Activated CD8-positive, alpha-beta memory T cell treated with anti-CD3 and anti-CD28 coated beads, Interleukin-2, amount 50 U/mL, for 24 hours (primary cell): Measurements from ENCODE around the gene BEND2.
"Not testable (repeated sequence)": the region's sequence is repeated elsewhere in the genome, so short reads cannot be mapped to it uniquely, and the experiment has no call there.

Experiments used
- DNase-seq: peaks from one replicate; pipeline ENCODE4 v3.0.0-alpha.2; 2020; ENCODE audit errors: extremely low read depth

Gene BEND2

DNA sequence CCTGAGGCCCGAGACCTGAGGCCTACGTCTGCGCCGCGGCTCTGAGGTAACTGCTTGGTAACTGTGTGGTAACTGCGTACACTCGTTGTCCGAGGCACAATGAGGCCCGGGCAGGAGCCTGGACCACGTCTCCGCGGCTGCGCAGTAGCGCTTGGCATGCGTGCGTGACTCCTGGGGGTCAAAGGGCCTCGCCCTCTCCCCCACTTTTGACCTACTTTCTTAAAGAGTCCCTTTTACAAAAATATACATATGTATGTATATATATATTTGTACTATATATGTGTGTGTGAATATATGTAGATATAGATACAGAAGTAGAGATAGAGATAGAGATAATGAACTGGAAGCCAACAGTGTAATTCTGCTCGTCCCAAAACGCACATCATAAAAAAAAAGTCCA lies at the start of gene BEND2:
TSS of gene BEND2 (minus strand) at position 101 of the 400 bp plus-strand sequence. CDS start 136 bp downstream, outside the sequence.
- no peak for DNase-seq

DNA sequence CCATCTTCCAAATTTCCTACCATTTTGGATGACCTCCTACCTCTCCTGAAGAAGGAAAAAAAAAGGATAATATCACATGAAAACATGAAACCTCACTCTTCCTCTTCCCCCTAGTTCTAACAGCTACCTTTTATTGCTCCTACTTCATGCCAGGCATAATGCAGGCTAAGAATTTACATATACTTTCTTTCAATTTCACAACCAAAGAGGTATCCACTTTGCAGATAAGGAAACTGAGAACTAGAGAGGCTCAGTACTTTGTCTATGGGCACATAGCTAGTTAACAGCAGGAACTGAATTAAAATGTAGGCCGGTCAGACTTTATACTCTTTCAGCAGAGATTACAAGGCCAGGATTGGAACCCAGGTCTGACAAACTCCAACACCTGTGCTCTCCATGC lies 34.4 kb upstream of the BEND2 start:
- DNase-seq: no peak

DNA sequence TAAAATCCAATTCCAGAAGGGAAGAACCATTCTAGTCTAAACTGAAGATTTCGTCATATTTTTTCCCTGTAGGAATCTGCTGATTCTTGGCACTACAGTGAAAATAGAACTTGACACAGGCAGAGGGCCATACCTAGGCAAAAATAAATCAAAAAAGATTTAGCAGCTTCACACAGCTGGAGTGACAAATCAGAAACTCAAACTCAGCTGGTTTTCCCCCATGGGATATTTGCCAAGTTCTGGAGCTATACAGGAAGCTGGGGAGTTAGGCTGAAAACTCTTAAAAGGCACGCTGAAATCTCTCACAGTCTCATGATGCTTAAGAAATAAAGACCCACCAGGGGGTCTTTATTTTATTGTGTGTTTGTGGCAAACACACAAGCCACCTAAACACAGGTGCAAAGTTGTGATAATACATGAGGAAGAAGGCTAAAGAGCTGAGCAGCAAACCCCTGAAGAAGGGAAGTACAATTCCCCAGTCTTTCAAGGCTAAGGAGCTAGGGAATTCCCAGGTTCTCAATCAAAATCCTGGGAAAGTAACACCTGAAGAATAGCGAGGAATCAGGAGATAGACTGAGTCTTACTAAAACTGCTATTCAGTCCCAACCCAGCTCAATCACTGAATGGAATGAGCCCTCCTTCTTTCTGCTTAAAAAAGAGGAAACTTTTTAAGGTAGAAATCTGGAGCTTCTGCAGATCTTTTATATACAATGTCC lies 32.1 kb upstream of the BEND2 start:
- DNase-seq: no peak

DNA sequence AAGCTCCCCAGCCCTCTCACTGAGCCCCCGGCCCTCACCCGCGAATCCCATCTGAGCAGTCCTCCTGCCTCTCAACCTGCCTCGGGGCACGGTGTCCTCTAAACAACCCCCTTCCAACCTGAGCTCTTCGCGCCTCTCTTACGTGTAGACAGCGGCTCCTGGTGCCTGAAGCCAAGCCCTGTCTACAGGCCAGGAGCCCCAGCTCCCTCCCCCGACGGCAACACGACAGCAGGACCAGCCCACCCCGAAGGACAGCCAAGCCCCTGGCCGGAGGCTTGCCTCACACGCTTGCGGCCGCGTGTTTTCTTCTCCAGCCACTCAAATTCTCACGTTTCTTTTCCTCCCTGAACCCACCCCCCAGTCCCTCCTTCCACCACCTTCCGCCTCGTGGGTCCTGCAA lies 9.0 kb upstream of the BEND2 start:
- not testable (repeated sequence) for DNase-seq

DNA sequence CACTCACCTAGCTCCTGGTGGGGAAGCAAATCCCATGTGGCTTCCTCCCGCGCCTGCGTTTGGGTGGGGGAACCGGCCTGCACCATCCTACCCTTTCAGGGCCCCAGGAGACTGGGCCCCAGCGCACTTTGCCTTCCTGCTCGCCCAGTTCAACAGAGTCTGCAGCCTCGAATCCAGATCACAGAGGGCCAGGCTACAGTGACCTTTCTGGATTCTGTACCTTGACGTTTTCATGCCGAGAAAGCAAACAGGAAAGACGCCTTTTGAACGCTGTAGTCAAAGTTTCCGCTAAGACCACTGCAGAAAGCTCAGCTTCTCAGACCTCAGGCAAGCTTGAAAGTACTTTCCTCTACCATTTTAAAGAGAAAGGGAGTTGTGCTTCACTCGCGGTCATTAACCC lies 7.4 kb upstream of the BEND2 start:
- no peak for DNase-seq

DNA sequence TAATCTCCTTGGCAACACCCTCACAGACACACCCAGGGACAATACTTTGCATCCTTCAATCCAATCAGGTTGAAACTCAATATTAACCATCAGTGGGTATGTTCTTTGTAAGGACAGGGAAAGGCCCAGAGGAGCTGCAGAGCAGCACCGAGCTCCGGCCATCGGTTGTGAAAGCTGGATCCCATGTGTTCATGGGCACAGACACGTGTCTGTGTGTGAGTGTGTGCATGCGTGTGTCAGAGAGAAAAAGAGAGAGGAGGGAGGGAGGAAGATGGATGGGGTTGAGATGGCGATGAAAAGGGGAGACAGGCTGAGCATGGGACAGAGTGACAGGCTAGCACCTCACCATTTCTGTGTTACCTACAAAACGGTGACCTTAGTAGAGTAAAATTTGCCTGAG lies 6.8 kb upstream of the BEND2 start:
- DNase-seq: no peak

DNA sequence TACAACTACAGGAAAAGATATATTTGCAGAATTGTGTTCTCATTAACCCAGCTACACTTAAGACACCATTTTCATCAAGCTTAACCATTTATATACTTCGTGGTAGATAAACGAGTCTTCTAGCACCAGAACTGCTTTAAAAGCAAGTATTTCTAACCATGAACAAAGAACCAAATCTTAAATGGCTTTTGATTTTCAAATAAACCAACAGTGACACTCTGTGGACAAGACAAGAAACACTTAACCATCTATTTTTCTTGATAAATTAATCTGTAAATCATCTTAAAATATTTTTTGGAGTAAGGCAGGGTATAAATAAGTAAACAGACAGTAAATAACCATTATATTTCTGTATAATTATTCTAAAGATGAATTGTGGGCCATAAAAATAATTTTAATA lies 10.2 kb downstream of the BEND2 start:
- DNase-seq: no peak

DNA sequence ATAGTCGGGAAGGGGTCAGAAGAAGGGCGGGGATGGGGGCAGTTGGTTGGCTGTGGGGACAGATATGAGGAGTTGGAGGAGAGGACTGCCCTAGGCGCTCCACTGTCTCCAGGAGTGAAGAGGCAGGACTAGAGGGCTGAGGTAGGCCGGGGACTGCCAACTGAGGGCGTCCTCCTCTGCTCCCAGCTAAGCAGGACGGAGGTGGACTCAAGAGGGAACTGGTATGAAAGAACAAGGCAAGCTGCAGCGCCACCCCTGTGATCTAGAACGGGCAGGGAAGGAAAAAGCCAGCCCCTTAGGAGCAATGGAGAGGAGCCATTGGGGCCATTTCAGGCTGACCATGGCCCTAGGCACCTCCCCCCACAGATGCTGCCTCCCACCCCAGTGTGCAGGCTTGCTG lies 14.0 kb downstream of the BEND2 start:
- no peak for DNase-seq

DNA sequence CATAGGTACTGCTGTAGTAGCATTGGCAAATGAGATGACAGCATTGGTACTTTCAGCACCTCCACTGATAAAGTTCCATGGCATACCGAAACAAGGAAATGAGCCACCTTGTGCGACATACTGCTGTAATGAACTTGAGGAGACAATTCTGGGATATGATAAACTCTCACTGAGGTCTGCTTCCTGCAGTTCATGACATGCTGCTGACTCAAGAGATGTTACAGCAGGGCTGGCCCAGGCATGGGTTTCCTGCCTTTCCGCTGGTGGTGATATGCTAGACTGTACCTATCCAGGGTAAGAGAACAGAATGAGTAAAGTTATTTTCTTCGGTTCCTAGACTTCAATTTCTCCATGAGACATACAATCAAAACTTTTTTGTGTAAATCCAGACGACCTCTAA lies 17.1 kb downstream of the BEND2 start:
- no peak for DNase-seq

DNA sequence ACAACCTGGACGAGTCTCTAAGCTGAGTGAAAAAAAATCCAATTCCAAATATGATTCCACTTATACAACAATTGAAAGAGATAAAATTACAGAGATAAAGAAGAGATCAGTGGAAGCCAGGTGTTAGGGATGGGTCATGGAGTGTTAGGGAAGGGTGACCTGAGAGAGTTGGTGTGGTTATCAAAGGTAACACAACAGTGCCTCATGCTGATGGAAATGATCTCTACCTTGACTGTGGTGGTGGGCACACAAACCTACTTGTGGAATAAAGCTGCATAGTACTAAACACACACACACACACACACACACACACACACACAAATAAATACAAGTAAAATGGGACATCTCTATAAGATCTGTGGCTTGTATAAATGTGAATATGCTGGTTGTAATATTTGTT lies 26.0 kb downstream of the BEND2 start:
- no peak for DNase-seq

DNA sequence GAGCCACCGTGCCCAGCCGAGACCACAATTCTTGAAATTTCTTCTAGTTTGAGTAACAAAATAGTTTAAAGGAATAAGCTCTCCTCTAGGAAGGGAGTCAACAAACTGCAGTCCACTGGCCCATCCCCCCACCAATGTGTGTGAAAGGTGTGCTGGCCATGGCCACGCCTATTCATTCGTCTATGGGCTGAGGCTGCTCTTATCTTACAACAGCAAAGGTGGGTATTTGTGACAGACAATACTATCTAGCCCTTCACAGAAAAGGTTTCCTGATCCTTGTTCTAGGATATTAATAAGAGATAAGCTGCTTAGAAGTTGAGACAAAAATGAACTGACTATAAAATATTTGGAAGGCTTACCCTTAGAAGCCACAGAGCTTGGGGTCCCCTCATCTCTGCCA lies 41.2 kb downstream of the BEND2 start:
- no peak for DNase-seq

DNA sequence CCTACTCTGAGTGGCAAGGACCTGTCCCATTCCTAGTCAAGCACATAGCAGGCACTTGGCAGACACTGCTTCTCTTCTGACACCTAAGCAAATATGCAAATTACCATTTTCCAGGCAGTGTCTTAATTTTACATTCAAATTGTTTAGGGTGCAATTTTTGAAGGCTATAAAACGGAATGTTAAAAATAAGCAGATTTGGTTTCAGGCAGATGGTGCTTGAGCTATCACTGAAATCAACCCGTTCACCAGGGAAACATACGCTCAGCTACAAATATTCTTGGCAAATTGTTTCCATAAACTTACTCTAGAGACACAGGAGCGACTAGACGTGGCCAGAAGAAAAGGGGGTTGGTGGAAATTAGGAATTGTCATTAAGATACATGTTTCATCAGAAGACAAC lies 45.7 kb downstream of the BEND2 start:
- no peak for DNase-seq

DNA sequence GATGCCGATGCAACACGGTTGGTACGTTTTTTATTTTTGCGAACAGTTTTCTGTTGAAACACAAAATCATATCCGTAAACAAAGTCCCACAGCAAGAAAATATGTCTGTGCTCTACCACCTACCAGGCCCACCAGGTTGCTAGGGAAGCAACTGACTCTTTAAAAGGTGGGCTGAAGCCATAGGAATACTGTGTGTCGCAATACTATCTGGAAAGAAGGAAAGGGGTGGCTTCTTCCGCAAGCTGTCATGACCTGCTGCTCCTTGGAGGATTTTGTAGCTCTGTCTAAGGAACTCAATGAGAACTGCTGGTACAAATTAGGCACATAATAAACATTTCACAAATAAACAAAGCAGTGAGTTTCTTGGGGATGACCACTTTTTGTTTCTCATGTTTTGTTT lies 46.5 kb downstream of the BEND2 start:
- no peak for DNase-seq

DNA sequence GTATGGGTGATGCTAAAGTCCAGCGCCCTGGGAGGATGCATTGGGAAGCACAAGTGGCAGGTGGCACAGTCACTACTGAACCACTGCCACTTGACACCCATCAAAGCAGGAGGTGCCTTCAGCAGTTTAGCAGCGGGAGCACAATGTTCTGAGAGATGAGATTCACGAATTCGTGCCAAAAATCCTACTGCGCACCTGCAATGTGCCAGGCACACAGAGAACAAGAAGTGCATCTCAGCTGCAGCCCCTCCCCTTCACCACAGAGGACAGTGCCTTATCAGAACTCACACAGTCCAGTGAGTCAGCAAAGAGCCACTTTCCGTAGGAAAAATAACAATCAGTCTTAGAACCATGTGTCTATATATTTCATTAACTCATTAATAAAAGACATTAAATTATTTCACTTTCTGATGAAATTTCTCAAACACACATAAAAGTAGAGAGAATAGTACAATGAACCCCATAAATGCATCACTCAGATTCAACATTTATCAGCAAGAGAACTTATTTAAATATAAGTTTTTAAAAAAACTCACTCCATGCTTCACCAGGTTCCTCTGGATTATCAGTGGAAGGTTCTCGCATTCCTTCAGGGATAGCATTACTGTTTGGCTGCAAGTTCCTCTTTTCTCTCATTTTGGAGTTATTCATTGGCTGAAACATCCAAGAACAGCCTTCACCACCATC lies 47.0 kb downstream of the BEND2 start:
- no peak for DNase-seq

DNA sequence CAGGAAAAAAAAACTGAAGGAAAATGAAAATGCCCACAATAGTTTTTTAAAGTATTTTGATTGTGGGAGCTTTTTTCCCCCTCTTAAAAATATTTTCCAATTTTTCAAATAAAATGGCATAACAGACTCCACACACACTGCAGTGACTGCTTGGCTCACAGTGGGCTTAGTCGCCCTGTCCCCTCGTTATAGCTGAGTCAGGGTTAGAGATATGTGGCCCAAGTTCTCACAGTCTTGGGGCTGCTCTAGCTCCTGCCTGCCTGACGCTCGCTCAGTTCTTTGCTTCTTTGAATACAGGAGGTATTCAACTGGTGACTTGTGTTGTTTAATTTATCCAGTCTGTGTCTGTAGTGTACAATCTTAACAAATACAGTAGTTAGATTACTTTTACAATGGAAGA lies 47.7 kb downstream of the BEND2 start:
- no peak for DNase-seq

DNA sequence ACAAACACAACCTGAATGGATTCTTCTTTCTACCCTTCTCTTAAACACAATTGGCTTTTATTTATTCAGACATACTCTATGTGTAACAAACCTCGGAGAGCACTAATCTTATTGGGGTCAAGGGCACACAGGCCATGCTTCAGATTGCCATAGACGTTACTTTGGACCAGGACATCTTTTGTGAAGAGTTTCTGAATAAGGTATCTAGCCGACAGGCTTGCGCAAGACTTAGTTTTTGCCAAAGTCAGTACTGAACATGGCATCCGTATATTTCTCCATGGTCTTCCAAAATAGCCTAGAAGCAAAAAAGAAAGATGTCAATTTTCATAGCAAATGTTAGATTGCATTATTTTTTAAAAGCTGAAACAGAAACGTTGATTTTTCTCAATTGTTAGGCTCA lies 49.8 kb downstream of the BEND2 start:
- no peak for DNase-seq

DNA sequence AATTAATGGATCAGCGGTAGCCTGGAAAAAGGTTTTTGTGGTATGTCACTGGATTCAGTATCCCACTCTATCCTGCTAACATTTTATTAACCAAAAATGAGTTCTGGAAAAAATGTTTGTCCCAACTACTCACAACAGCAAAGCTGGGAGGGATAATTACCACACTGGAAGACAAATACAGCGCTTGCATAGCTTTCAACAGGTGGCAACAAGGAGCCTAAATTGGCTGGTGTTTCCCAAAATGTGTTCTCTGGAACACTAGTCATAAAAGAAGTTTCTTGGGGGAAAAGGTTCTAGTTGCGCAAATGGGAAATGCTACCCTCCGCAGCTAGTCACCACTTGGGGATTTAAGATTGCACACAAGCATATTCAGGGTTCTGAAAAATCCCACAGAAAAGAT lies 54.6 kb downstream of the BEND2 start:
- DNase-seq: no peak

DNA sequence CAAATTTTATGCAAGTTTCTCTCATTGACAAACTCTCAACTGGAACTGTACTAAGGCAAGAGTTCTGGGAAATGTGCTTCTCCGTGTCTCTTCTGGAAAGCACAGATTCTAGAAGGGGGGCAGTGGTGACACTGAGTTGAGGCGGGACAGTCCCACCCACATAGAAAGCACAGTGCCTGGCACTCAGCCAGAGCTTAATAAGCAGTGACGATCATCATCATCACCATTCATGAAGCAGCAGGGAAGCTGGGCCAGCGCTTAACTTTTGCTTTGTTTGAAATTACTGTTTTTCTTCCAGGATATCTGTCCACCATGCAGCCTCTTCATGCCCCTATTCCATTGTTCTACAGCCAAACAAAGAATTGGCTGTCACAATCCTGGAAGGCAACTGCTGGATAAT lies 60.3 kb downstream of the BEND2 start:
- no peak for DNase-seq

DNA sequence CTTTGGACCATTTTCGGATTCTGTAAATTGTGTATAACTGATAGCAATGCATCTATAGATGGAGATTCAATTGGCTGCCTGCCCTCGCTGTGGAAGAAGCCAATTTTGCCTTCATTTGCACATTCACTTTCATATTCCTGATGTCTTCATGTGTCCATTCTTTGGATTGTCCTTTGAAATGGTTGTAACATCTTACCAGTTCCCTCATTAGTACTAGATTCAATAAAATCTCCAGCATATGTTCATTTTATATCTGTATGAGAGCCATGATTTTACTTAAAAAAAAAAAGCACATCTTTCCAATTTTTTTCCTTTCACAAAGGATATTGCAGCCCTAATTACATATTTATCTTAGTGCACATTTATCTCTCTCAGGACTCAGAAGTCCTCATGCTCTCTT lies 61.7 kb downstream of the BEND2 start:
- DNase-seq: no peak

DNA sequence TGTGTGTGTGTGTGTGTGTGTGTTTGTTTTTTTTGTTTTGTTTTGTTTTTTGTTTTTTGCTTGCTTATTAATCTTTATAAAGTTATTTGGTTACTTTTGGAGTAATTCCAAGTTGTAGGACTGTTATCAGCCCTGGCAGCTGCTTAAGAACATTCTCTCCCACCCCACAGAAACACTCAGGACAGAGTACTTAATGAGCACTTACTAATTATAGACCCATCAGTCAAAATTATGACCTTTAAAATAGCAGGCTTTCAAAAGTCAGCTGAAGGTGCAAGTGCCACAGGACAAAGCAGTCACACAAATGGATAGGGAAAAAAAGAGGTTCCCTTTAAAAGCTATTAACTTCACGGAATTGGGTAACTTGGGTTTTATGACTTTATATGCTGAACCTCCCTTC lies 69.0 kb downstream of the BEND2 start:
- no peak for DNase-seq

DNA sequence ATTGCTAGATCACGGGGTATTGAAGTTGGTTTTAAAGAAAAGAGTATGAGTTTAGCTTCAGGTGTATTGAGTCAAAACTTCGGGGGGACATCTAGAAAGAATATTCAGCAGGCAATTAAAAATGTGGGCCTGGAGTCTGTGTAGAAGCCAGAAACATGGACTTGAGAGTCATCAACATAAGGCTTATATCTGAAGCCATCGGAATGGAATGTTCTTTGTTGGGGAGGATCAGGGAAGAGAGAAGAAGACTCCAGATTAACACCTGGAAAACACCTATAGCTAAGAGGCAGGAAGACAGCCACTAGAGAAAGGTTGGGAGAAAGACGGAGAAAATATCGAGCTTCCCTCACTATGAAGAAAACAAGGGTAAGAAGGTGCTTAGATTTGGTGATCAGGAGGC lies 69.5 kb downstream of the BEND2 start:
- no peak for DNase-seq

DNA sequence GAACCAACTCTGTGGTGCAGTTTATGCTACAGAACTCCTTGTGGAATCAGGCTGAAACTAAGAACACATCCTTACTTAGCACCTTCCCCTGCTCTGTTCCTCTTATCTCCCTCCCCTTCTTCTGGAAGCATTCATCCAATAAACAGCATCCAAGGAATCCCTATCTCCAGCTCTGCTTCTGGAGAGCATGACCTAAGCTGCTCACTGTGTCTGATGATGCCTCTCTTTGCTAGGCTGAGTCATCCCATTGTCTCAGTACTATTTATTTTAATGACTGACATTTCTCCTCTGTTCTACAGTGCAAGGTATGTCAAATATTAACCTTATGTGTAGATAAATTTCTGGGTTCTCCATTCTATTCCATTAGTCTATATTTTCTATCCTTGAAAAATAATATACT lies 71.2 kb downstream of the BEND2 start:
- no peak for DNase-seq

DNA sequence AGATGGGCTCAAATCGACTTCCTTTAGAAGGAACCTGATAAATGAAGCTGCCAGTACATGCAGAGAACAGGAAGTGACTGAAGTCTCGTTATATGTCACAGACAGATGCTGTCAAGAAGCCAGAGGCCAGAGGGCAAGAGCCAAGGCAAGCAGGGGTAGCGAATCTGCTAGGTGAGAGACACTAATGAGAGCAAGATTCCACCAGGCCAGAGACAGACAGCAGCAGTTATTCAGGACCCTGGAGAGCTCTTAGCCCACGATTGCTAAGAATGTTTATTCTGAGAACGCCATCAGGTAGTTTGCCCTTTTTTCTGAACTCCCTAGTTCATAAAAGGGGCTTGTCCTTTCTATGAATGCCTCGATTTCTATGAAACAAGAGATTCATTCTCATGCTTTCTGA lies 73.7 kb downstream of the BEND2 start:
- no peak for DNase-seq

DNA sequence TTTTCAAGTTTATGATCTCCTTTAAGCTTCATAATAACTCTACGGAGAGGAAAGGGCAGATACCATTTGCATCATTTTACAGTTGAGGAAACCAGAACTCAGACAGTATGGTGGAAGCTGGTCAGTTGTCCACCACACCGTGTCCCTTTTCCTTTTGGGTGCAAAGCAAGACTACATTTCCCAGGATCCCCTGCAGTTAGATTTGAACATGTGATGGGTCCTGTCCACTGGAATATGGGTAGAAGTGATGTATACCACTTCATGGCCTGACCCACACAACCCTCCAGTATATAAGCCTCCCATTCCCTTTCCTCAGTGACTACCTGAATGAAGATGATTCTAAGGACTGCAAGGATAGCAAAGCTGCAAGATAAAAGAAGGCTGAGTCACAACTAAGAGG lies 74.7 kb downstream of the BEND2 start:
- no peak for DNase-seq
